ENCODE results near the gene BRMS1.

BRMS1 gene

GRCh38 chr11:66302656-66303055 lies 42.2 kb downstream of the BRMS1 start:
- Histone ChIP-seq H3K27me3 (ENCODE audit: insufficient read depth, low read depth) (peaks cover 19% of the 10 kb centered on the region; the same call in 1 of the 2 replicates), H3K4me3 (IDR thresholded peaks at IDR 0.05; ENCODE audit: insufficient read depth, low read depth, low read length) (no peak overlapping the region), H2AFZ (ENCODE audit: low read depth) (no peak overlapping the region), H4K20me1 (ENCODE audit: insufficient read depth) (no peaks in the 10 kb centered on the region), H3K4me2 (no peak overlapping the region), H3K9ac (no peak overlapping the region), H3K27ac (no peak overlapping the region), H3K79me2 (ENCODE audit: insufficient read depth, low read depth) (no peaks in the 10 kb centered on the region), H3K4me1 (ENCODE audit: low read depth, poor library complexity, severe bottlenecking) (no peaks in the 10 kb centered on the region), H3K36me3 (ENCODE audit: insufficient read depth) (no peaks in the 10 kb centered on the region)
- TF ChIP-seq, protein P1, sequence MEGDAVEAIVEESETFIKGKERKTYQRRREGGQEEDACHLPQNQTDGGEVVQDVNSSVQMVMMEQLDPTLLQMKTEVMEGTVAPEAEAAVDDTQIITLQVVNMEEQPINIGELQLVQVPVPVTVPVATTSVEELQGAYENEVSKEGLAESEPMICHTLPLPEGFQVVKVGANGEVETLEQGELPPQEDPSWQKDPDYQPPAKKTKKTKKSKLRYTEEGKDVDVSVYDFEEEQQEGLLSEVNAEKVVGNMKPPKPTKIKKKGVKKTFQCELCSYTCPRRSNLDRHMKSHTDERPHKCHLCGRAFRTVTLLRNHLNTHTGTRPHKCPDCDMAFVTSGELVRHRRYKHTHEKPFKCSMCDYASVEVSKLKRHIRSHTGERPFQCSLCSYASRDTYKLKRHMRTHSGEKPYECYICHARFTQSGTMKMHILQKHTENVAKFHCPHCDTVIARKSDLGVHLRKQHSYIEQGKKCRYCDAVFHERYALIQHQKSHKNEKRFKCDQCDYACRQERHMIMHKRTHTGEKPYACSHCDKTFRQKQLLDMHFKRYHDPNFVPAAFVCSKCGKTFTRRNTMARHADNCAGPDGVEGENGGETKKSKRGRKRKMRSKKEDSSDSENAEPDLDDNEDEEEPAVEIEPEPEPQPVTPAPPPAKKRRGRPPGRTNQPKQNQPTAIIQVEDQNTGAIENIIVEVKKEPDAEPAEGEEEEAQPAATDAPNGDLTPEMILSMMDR (conservative IDR thresholded peaks at IDR 0.05; ENCODE audit: low read depth, low read length): no peak

DNA sequence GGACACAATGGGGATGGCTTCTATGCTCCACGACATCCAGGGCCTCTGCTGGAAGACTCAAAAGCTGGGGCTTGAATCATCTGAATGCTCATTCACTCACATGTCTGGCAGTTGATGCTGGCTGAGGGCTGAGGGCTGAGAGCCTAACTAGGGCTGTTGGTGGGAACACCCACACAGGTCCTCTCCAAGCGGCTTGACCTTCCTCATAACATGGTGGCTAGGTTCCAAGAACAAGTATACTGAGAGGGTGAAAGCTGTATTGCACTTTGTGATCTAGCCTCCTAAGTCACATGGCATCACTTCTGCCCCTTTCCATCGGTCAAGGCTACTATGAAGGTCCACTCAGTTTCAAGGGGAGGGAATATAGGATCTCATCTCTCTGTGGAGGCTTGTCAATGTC lies 45.7 kb downstream of the BRMS1 start:
- Histone ChIP-seq H3K4me3 (IDR thresholded peaks at IDR 0.05; ENCODE audit: insufficient read depth, low read depth, low read length) (no peak overlapping the region), H3K79me2 (ENCODE audit: insufficient read depth, low read depth) (no peaks in the 10 kb centered on the region), H3K4me2 (no peak overlapping the region), H4K20me1 (ENCODE audit: insufficient read depth) (no peaks in the 10 kb centered on the region), H3K4me1 (ENCODE audit: low read depth, poor library complexity, severe bottlenecking) (no peaks in the 10 kb centered on the region), H3K9ac (no peak overlapping the region), H3K36me3 (ENCODE audit: insufficient read depth) (no peaks in the 10 kb centered on the region), H2AFZ (ENCODE audit: low read depth) (no peak overlapping the region), H3K27me3 (ENCODE audit: insufficient read depth, low read depth) (peaks cover 30% of the 10 kb centered on the region), H3K27ac (no peak overlapping the region)
- TF ChIP-seq, protein P1 (conservative IDR thresholded peaks at IDR 0.05; ENCODE audit: low read depth, low read length): no peak

- Histone ChIP-seq H3K4me2 (no peak overlapping the region), H3K36me3 (ENCODE audit: insufficient read depth) (no peaks in the 10 kb centered on the region), H3K4me1 (ENCODE audit: low read depth, poor library complexity, severe bottlenecking) (no peaks in the 10 kb centered on the region), H3K79me2 (ENCODE audit: insufficient read depth, low read depth) (no peaks in the 10 kb centered on the region), H2AFZ (ENCODE audit: low read depth) (no peak overlapping the region), H3K4me3 (IDR thresholded peaks at IDR 0.05; ENCODE audit: insufficient read depth, low read depth, low read length) (no peak overlapping the region), H3K27ac (no peak overlapping the region), H3K27me3 (ENCODE audit: insufficient read depth, low read depth) (peaks cover 35% of the 10 kb centered on the region), H4K20me1 (ENCODE audit: insufficient read depth) (no peaks in the 10 kb centered on the region), H3K9ac (no peak overlapping the region)
- TF ChIP-seq, protein P1 (conservative IDR thresholded peaks at IDR 0.05; ENCODE audit: low read depth, low read length): no peak
Measured at GRCh38 chr11:66297610-66298009, 47.3 kb downstream of the BRMS1 start.

- Histone ChIP-seq H3K27ac (no peak overlapping the region), H3K9ac (no peak overlapping the region), H3K4me2 (no peak overlapping the region), H3K36me3 (ENCODE audit: insufficient read depth) (no peaks in the 10 kb centered on the region), H3K4me3 (IDR thresholded peaks at IDR 0.05; ENCODE audit: insufficient read depth, low read depth, low read length) (no peak overlapping the region), H3K79me2 (ENCODE audit: insufficient read depth, low read depth) (no peaks in the 10 kb centered on the region), H2AFZ (ENCODE audit: low read depth) (no peak overlapping the region), H3K4me1 (ENCODE audit: low read depth, poor library complexity, severe bottlenecking) (peaks cover 6% of the 10 kb centered on the region), H4K20me1 (ENCODE audit: insufficient read depth) (no peaks in the 10 kb centered on the region), H3K27me3 (ENCODE audit: insufficient read depth, low read depth) (peaks cover 35% of the 10 kb centered on the region)
- TF ChIP-seq, protein P1 (conservative IDR thresholded peaks at IDR 0.05; ENCODE audit: low read depth, low read length): no peak
Measured at GRCh38 chr11:66294626-66295620, 50.0 kb downstream of the BRMS1 start.
